IMR-90 (cell line): ENCODE measurements around the gene CATSPERB. TPM values are rescaled to one million over a fixed set of nuclear protein-coding genes. Genes with fewer than 3 reads are reported as not detected.
"Not testable (repeated sequence)": the region's sequence is repeated elsewhere in the genome, so short reads cannot be mapped to it uniquely, and the experiment has no call there.

Experiments used
- ATAC-seq: fragments of 200-7000 bp; cut with Tn5 transposase; 2 replicates; pipeline ENCODE4 v1.9.1; 2020; ENCODE audit warnings: low read depth, mild to moderate bottlenecking, moderate library complexity
- BruUV-seq: library from RNA; stranded (reverse); fragments of 400-500 nt; replicated peaks from 2 replicates; lab custom pipeline; 2021; lab: Mats Ljungman, UMichigan
- CTCF ChIA-PET: fragments of 300-600 bp; formaldehyde crosslinking; extraction: SDS; loops from one replicate; lab custom pipeline; 2021; ENCODE audit warnings: antibody characterized with exemption; lab: Yijun Ruan, JAX
- POLR2A ChIA-PET: fragments of 300-600 bp; sonication (Branson Sonifier 250); formaldehyde crosslinking; loops from one replicate; lab custom pipeline; 2022; ENCODE audit warnings: antibody characterized with exemption; ENCODE audit not compliant: unreplicated experiment; lab: Charles Lee
- DNase-seq: peaks from one replicate; pipeline ENCODE4 v3.0.0; 2013
- H2AFZ ChIP-seq: replicated peaks from 2 replicates; pipeline ENCODE3; 2013; ENCODE audit warnings: low read length, mild to moderate bottlenecking; ENCODE audit not compliant: poor library complexity
- H2AK5ac ChIP-seq: 2 replicates; pipeline ENCODE4 v1.6.1; 2013; ENCODE audit warnings: low read depth, low read length, inconsistent platforms
- H2AK9ac ChIP-seq: replicated peaks from 2 replicates; pipeline ENCODE3; 2013; ENCODE audit warnings: mild to moderate bottlenecking, low read depth, low read length, moderate library complexity; ENCODE audit not compliant: poor library complexity
- H2BK120ac ChIP-seq: 2 replicates; pipeline ENCODE4 v1.6.1; 2013; ENCODE audit warnings: low read depth, low read length, inconsistent platforms
- H2BK15ac ChIP-seq: 3 replicates; pipeline ENCODE4 v1.6.1; 2013; ENCODE audit warnings: low read depth, low read length, inconsistent platforms
- H2BK20ac ChIP-seq: 2 replicates; pipeline ENCODE4 v1.6.1; 2013; ENCODE audit warnings: low read depth, mild to moderate bottlenecking, inconsistent platforms, low read length, moderate library complexity
- H2BK5ac ChIP-seq: 2 replicates; pipeline ENCODE4 v1.6.1; 2013; ENCODE audit warnings: mild to moderate bottlenecking, low read depth, low read length, inconsistent platforms; ENCODE audit not compliant: poor library complexity, severe bottlenecking
- H3K14ac ChIP-seq: replicated peaks from 2 replicates; pipeline ENCODE4 v1.6.1; 2013; ENCODE audit warnings: low read depth, low read length, inconsistent platforms
- H3K18ac ChIP-seq: 2 replicates; pipeline ENCODE4 v1.6.1; 2013; ENCODE audit warnings: low read depth, low read length, control low read depth
- H3K23ac ChIP-seq: 2 replicates; pipeline ENCODE4 v1.6.1; 2013; ENCODE audit warnings: low read depth, low read length, inconsistent platforms
- H3K27ac ChIP-seq: 2 replicates; pipeline ENCODE4 v1.5.1; 2013; ENCODE audit warnings: mild to moderate bottlenecking, control low read depth, low read length; ENCODE audit not compliant: insufficient read depth
- H3K27me3 ChIP-seq: 2 replicates; pipeline ENCODE4 v1.6.1; 2013; ENCODE audit warnings: low read length; ENCODE audit not compliant: control insufficient read depth, insufficient read depth
- H3K36me3 ChIP-seq: 2 replicates; pipeline ENCODE4 v1.6.1; 2013; ENCODE audit warnings: low read length, mixed read lengths; ENCODE audit not compliant: control insufficient read depth, insufficient read depth
- H3K4ac ChIP-seq: 2 replicates; pipeline ENCODE4 v1.6.1; 2013; ENCODE audit warnings: low read depth, low read length, inconsistent platforms
- H3K4me1 ChIP-seq: 2 replicates; pipeline ENCODE4 v1.6.1; 2013; ENCODE audit warnings: low read length, mixed read lengths; ENCODE audit not compliant: control insufficient read depth, insufficient read depth
- H3K4me2 ChIP-seq: 2 replicates; pipeline ENCODE4 v1.6.1; 2013; ENCODE audit warnings: low read depth, mild to moderate bottlenecking, control low read depth, low read length, moderate library complexity
- H3K4me3 ChIP-seq: 2 replicates; pipeline ENCODE4 v1.5.1; 2013; ENCODE audit warnings: low read depth, mild to moderate bottlenecking, control low read depth, low read length, moderate library complexity; ENCODE audit not compliant: insufficient read depth
- H3K56ac ChIP-seq: 2 replicates; pipeline ENCODE4 v1.6.1; 2013; ENCODE audit warnings: low read length, inconsistent platforms; ENCODE audit not compliant: insufficient read depth; ENCODE audit errors: extremely low read depth
- H3K79me1 ChIP-seq, 2 experiments: 2 replicates each; pipeline ENCODE4 v1.6.1; 2013; ENCODE audit warnings: low read length in 2 of 2, inconsistent platforms in 1 of 2, low read depth in 1 of 2
- H3K9ac ChIP-seq: 2 replicates; pipeline ENCODE4 v1.6.1; 2013; ENCODE audit warnings: low read depth, low read length, control low read depth
- H3K9me1 ChIP-seq: 2 replicates; pipeline ENCODE4 v1.6.1; 2013; ENCODE audit warnings: low read length, inconsistent platforms; ENCODE audit not compliant: insufficient read depth
- H3K9me3 ChIP-seq: 2 replicates; pipeline ENCODE4 v1.6.1; 2013; ENCODE audit warnings: low read length; ENCODE audit not compliant: control insufficient read depth, insufficient read depth
- H4K20me1 ChIP-seq: 2 replicates; pipeline ENCODE4 v1.6.1; 2013; ENCODE audit warnings: low read length, inconsistent platforms; ENCODE audit not compliant: insufficient read depth
- H4K5ac ChIP-seq: 2 replicates; pipeline ENCODE4 v1.6.1; 2013; ENCODE audit warnings: mild to moderate bottlenecking, low read depth, low read length, control low read depth
- H4K8ac ChIP-seq, 2 experiments: 2 replicates each; pipeline ENCODE4 v1.6.1; 2013; ENCODE audit warnings: low read depth in 2 of 2, low read length in 2 of 2, control low read depth in 1 of 2, inconsistent platforms in 1 of 2
- H4K91ac ChIP-seq: 2 replicates; pipeline ENCODE4 v1.6.1; 2013; ENCODE audit warnings: low read depth, low read length, inconsistent platforms; ENCODE audit not compliant: insufficient read depth
- WGBS, 2 experiments: methylation state at CpG; one replicate each; pipeline versions ENCODE4 v1.1.5 to v1.1.7; 2013; ENCODE audit warnings: missing lambda C conversion rate in 2 of 2; ENCODE audit not compliant: insufficient read length in 1 of 2; ENCODE audit errors: extremely low coverage in 2 of 2; 5-methylcytosine and 5-hydroxymethylcytosine counted together
- dilution Hi-C: fragments of 300-500 bp; cut with HindIII; formaldehyde crosslinking; loops from one replicate; pipeline ENCODE4 v1.14.3; 2018; ENCODE audit warnings: low sequenced_read_pairs; ENCODE audit not compliant: unreplicated experiment
- in situ Hi-C: fragments of 300-500 bp; cut with MboI; formaldehyde crosslinking; loops from 3 replicates; pipeline ENCODE4 v1.14.3; 2019; ENCODE audit warnings: low sequenced_read_pairs, inconsistent platforms, mixed read lengths
- intact Hi-C: fragments of 100-400 bp; cut with micrococcal nuclease; formaldehyde crosslinking; loops from 2 replicates; pipeline ENCODE4 v1.10.0; 2022
- polyA plus RNA-seq, 3 experiments: library from polyadenylated mRNA; depleted of rRNA; stranded (reverse); fragments of >200 nt; gene quantifications; 2 replicates each; pipeline ENCODE4 v1.2.3, GENCODE V29; 2012; ENCODE audit warnings: low replicate concordance in 1 of 3
- total RNA-seq: library from RNA; depleted of rRNA; stranded (reverse); fragments of >200 nt; gene quantifications from 2 replicates; pipeline ENCODE4 v1.2.3, GENCODE V29; 2012

Gene CATSPERB
- total and polyA plus RNA-seq, 2 of the 4 experiments (the other 2 are of a cell fraction), result not detected

GRCh38 chr14:91667101-91667500, 64.8 kb downstream of the CATSPERB start:
- CTCF ChIA-PET, H3K4me3 ChIP-seq, H3K14ac ChIP-seq, H3K56ac ChIP-seq, ATAC-seq, H2BK120ac ChIP-seq, H3K9ac ChIP-seq, H3K79me1 ChIP-seq, intact Hi-C loops, H3K23ac ChIP-seq, H4K5ac ChIP-seq, dilution Hi-C loops, H3K9me1 ChIP-seq, H2AK5ac ChIP-seq, H2BK20ac ChIP-seq, H2BK5ac ChIP-seq, H2AFZ ChIP-seq, DNase-seq, H3K27me3 ChIP-seq, H3K4me1 ChIP-seq, H3K4ac ChIP-seq, H4K8ac ChIP-seq, H3K18ac ChIP-seq, H2BK15ac ChIP-seq, POLR2A ChIA-PET, BruUV-seq, H3K9me3 ChIP-seq, H2AK9ac ChIP-seq, in situ Hi-C loops, H4K91ac ChIP-seq, H4K20me1 ChIP-seq, H3K36me3 ChIP-seq, H3K27ac ChIP-seq, H3K4me2 ChIP-seq: not testable (repeated sequence)
- WGBS, 2 experiments, result no CpG with 5 or more reads among the region's 2 CpGs
